ENCODE results near the gene AUTS2.

The AUTS2 gene

GRCh38 chr7:70545214-70545613 is 946.9 kb downstream of the AUTS2 start:
- H3K4me1 ChIP-seq (ENCODE audit: insufficient read depth, low read length, severe bottlenecking), result peaks cover 18% of the 10 kb centered on the region

GRCh38 chr7:70552141-70552540 is 953.9 kb downstream of the AUTS2 start:
- Histone ChIP-seq H4K20me1 (ENCODE audit: insufficient read depth, low read length) (no peaks in the 10 kb centered on the region), H3K4me1 (ENCODE audit: insufficient read depth, low read length, severe bottlenecking) (peaks cover 14% of the 10 kb centered on the region), H3K9me3 (ENCODE audit: low read length) (no peaks in the 10 kb centered on the region), H3K4me2 (ENCODE audit: low read length) (no peak overlapping the region), H3K27ac (ENCODE audit: low read depth, low read length, poor library complexity, severe bottlenecking) (peak overlapping the region; percentile 46), H3K79me2 (ENCODE audit: insufficient read depth, low read length) (no peaks in the 10 kb centered on the region), H3K36me3 (ENCODE audit: insufficient read depth, low read length) (0 out of 2 replicates have a peak, but pooled peaks cover under 1% of the 10 kb centered on the region), H3K27me3 (ENCODE audit: insufficient read depth, low read length) (no peaks in the 10 kb centered on the region), H3F3A (ENCODE audit: insufficient read depth, low read length) (no peaks in the 10 kb centered on the region), H3K9ac (ENCODE audit: low read length) (no peak overlapping the region), H3K4me3 (ENCODE audit: low read depth, low read length, poor library complexity, severe bottlenecking) (no peak overlapping the region), H2AFZ (ENCODE audit: low read length) (no peak overlapping the region), H3K9me2 (ENCODE audit: low read depth, low read length) (no peaks in the 10 kb centered on the region)
- TF ChIP-seq CTCF (IDR thresholded peaks at IDR 0.05; ENCODE audit: low read length) (no peak), EZH2 (IDR thresholded peaks at IDR 0.05; ENCODE audit: borderline replicate concordance, low read length) (no peak)

More at GRCh38 chr7:70545214-70545613, 946.9 kb downstream of the AUTS2 start:
- Histone ChIP-seq H3K9ac (ENCODE audit: low read length) (peak overlapping the region; percentile 10; the same call in 1 of the 2 replicates), H3K4me2 (ENCODE audit: low read length) (peak overlapping the region; percentile 31; the same call in 1 of the 2 replicates), H3K27ac (ENCODE audit: low read depth, low read length, poor library complexity, severe bottlenecking) (peak overlapping the region; percentile 18), H3K79me2 (ENCODE audit: insufficient read depth, low read length) (no peaks in the 10 kb centered on the region), H3K9me3 (ENCODE audit: low read length) (no peaks in the 10 kb centered on the region), H4K20me1 (ENCODE audit: insufficient read depth, low read length) (no peaks in the 10 kb centered on the region), H3K9me2 (ENCODE audit: low read depth, low read length) (no peaks in the 10 kb centered on the region), H3K4me3 (ENCODE audit: low read depth, low read length, poor library complexity, severe bottlenecking) (no peak overlapping the region), H3K27me3 (ENCODE audit: insufficient read depth, low read length) (no peaks in the 10 kb centered on the region), H2AFZ (ENCODE audit: low read length) (no peak overlapping the region), H3K36me3 (ENCODE audit: insufficient read depth, low read length) (no peaks in the 10 kb centered on the region), H3F3A (ENCODE audit: insufficient read depth, low read length) (no peaks in the 10 kb centered on the region)
- no peak for TF ChIP-seq CTCF (IDR thresholded peaks at IDR 0.05; ENCODE audit: low read length)
- TF ChIP-seq EZH2 (IDR thresholded peaks at IDR 0.05; ENCODE audit: borderline replicate concordance, low read length), result no peak

- Histone ChIP-seq H3K79me2 (ENCODE audit: insufficient read depth, low read length) (no peaks in the 10 kb centered on the region), H4K20me1 (ENCODE audit: insufficient read depth, low read length) (no peaks in the 10 kb centered on the region), H3K9me2 (ENCODE audit: low read depth, low read length) (no peaks in the 10 kb centered on the region), H3K9me3 (ENCODE audit: low read length) (0 out of 2 replicates have a peak, but pooled peaks cover 4% of the 10 kb centered on the region), H3K4me1 (ENCODE audit: insufficient read depth, low read length, severe bottlenecking) (peaks cover 14% of the 10 kb centered on the region), H3K9ac (ENCODE audit: low read length) (no peak overlapping the region), H2AFZ (ENCODE audit: low read length) (no peak overlapping the region), H3K27ac (ENCODE audit: low read depth, low read length, poor library complexity, severe bottlenecking) (peak overlapping the region; percentile 46), H3K4me2 (ENCODE audit: low read length) (no peak overlapping the region), H3K36me3 (ENCODE audit: insufficient read depth, low read length) (peaks cover 11% of the 10 kb centered on the region; the same call in 1 of the 2 replicates), H3F3A (ENCODE audit: insufficient read depth, low read length) (no peaks in the 10 kb centered on the region), H3K4me3 (ENCODE audit: low read depth, low read length, poor library complexity, severe bottlenecking) (no peak overlapping the region), H3K27me3 (ENCODE audit: insufficient read depth, low read length) (no peaks in the 10 kb centered on the region)
- TF ChIP-seq CTCF (IDR thresholded peaks at IDR 0.05; ENCODE audit: low read length), result no peak
- TF ChIP-seq EZH2 (IDR thresholded peaks at IDR 0.05; ENCODE audit: borderline replicate concordance, low read length), result no peak
Observed at GRCh38 chr7:70553364-70553763, 955.1 kb downstream of the AUTS2 start.

Data from OCI-LY1 (cell line).